GM18499 (cell line): ENCODE measurements around the gene IGSF3.
"Not testable (repeated sequence)": the region's sequence is repeated elsewhere in the genome, so short reads cannot be mapped to it uniquely, and the experiment has no call there.

Source experiments
- ATAC-seq: cut with Tn5 transposase; IDR thresholded peaks from one replicate; pipeline ENCODE4 v1.9.1; 2021; ENCODE audit warnings: moderate number of reproducible peaks; ENCODE audit not compliant: insufficient read depth, unreplicated experiment

IGSF3 gene

DNA sequence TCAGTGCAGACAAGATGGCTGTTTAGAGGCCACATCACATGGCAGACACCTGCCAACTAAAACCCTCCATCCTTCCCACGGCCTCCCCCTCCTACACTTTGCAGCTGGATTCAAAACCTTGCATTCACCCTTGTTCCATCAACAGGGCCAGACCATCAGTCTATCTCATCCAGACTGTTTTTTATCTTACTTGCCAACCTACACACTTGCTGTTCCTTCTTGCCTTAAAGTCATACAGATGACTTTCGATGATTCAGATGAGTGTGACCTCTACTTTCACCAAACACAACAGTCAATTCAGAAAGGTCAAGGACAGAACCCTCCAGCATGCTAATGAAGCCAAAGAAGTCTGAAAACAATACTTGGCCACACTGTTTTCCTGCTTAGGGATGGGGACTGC lies 29.9 kb downstream of the IGSF3 start:
- not testable (repeated sequence) for ATAC-seq

DNA sequence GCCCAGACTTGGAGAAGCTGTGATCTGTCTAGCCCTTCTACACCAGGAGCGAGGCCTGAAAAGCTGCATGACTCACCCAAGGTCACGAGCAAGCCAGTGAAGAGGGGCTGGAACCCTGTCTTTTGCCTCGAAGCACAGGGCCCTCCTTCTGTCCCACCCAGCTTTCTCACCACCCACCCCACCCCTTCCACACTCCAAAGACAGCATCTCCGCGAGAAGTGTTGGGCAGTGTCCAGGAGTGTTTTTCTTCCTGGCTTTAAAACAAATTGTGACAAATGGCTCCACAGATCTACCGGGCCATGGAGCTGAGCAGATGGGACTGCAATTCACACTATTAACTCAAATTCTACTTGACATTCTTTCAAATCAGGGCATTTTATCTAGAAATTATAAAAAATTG lies 30.9 kb downstream of the IGSF3 start:
- ATAC-seq = not testable (repeated sequence)

DNA sequence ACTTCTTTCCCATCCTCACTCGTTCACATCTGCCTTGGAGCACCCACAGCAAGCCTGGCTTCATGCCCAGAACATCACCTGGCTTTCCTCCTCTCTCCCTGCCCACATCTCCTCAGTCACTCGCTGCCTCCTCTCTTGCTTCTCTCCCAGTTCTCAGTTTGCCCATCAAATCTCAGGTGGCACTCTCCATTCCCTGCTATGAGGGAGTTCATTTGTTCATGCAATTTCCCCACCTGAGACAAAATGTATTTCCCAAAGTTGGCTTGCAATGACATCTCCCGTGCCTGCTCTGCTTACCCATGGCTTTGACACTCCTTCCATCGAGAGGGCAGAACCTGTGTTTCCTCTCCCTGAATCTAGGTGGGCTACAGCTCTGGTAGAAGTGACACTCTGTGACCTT lies 33.1 kb downstream of the IGSF3 start:
- not testable (repeated sequence) for ATAC-seq

DNA sequence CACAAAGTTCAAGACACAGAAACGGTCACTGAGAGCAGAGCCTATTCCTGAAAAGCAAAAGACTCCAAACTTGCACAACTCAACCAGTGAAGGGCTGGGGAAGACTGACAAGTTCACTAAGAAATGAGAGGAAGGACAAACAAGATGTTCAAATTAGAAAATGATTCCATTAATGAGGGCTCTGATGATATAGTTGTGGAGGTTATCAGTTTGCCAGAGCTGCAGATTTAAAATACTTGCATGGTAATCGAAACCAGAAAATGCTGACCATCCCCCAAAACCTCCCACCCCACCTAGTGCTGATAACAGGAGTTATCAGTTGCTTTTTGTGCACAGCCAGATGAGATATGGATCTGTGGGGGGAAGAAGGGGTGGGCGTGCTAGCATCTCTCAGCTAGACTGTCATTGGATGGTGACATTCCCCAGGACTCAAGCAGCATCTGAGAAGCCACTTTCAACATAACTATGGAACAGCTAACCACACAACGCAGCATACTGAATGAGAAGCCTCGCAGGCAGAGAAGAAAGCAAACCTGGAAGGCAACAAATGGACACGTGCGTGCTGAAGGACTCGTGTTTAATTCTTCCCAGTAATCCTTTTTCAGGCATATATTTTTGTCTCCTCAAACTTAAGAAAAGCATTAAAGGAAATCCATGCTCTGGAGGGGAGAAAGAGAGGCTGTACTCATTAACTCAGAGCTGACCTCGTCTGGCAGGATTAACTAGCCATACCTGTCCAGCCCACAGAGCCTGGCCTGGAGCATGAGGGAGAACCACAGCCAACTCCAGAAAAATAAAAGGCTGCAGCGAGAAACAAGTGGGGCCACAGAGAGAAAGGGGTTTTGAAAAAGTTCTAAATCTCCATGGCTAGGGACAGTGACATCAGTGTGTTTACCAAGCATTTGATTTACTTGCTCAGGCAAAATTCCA lies 35.3 kb downstream of the IGSF3 start:
- ATAC-seq = not testable (repeated sequence)

GRCh38 chr1:116631554-116631953 lies 36.0 kb downstream of the IGSF3 start:
- ATAC-seq = not testable (repeated sequence)

- not testable (repeated sequence) for ATAC-seq
Measured at GRCh38 chr1:116630057-116630456, 37.5 kb downstream of the IGSF3 start.

GRCh38 chr1:116629441-116629840 lies 38.1 kb downstream of the IGSF3 start:
- not testable (repeated sequence) for ATAC-seq

- no peak for ATAC-seq
Measured at GRCh38 chr1:116628448-116628847, 39.1 kb downstream of the IGSF3 start.

DNA sequence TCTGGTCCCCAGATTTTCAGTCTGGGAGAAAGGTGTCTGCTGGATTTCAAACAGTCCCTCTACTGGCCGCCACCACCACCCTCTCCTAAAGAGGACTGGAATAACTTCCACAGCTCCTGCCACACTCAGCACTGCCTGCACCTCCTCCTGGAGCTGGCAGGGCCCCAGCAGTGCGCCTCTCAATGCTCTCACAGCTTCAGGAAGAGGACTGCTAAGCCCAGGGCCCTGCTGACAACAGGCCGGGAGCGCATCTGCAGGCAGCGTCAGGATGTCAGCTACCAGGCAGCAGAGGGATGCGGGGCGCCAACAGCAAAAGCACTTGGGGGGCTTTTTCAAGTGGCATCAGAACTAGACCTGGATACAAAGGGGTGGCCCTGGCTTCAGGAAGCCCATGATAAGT lies 40.2 kb downstream of the IGSF3 start:
- ATAC-seq = not testable (repeated sequence)

DNA sequence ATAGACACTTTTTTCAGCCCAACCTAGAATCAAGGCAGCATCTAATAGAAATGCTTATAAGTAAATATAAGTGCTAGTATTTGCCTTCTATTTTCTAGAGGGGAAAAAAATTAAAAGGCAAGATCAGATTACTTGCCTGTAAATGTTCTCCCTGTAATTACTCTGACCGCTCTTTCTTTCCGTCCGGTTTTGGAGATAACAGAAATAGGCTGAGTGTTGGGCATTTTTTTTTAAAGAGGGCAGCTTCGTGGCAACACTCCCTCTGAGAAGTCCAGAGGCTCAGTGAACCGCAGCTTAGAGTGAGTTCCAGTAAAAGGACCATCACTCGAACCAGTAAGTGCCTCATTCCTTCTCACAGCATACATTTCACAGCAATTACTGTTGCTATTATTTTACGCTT lies 40.6 kb downstream of the IGSF3 start:
- ATAC-seq = not testable (repeated sequence)

DNA sequence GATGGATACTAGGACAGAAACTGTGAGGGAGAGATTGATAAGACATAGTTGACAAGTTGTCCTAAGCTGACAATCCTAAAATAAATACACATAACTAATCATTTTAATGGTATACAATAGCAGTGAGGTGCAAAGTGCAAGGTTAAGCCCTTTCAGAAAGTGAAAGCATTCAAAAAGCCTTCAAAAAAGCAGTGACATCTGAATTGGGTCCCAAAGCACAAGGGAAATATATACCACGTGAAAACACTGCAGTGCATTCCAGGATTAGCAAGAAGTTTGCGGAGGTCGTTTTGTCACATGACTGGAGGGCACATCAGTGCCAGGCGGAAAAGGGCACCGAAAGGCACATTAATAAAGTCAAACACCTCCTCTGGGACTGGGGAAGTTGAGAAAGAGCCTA lies 42.4 kb downstream of the IGSF3 start:
- not testable (repeated sequence) for ATAC-seq

DNA sequence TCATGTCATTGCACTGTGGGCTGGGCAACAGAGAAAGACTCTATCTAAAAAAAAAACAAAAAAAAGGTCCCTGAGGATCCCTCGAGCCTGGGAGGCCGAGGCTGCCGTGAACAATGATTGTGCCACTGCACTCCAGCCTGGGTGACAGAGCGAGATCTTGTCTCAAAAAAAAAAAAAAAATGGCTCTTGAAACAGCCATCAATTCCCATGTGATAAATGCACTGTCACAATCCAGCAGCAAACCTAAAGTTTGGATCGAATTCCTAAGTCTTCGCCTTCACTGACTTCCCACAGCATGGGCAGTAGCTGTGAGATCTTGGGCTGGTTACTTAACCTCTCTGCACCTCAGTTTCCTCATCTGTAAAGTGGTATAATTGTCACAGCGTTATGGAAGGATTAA lies 43.5 kb downstream of the IGSF3 start:
- no peak for ATAC-seq

DNA sequence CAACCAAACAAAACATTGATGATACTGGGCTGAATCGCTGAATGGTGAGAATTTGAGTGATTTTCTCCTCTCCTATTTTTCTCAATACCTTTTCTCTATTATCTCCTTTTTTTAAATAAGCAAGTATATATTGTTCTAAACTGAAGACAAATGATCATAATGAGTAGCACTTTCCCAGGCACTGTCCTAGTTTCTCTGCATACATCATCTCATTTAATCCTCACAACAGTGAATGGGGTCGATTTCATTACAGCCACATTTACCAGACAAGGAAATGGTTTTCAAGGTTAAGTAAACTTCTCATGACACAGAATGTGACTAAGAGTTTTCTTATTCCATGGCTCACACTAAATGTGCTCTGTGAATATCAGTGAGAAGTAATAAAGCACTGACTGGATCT lies 45.0 kb downstream of the IGSF3 start:
- ATAC-seq = not testable (repeated sequence)

DNA sequence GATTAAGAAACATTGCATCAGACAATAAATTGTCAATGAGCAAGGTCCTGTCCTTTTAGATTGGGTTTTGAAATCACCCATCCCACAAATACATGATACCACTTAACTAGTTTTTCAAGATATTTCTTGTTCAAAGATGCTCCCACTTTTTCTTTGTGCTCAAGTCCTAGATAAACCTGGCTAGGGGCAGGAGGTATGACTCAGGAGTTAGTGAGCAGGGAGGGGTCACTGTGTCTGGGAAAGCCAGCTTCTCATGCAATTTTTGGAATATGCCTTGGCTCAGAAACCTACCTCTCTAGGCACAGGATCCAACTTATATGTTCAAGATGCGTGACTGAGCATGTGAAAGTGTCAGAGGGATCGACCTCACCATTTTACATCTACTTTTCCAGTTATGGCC lies 45.8 kb downstream of the IGSF3 start:
- not testable (repeated sequence) for ATAC-seq

GRCh38 chr1:116620392-116620791 lies 47.1 kb downstream of the IGSF3 start:
- not testable (repeated sequence) for ATAC-seq

- ATAC-seq = not testable (repeated sequence)
Measured at GRCh38 chr1:116619106-116619505, 48.4 kb downstream of the IGSF3 start.

DNA sequence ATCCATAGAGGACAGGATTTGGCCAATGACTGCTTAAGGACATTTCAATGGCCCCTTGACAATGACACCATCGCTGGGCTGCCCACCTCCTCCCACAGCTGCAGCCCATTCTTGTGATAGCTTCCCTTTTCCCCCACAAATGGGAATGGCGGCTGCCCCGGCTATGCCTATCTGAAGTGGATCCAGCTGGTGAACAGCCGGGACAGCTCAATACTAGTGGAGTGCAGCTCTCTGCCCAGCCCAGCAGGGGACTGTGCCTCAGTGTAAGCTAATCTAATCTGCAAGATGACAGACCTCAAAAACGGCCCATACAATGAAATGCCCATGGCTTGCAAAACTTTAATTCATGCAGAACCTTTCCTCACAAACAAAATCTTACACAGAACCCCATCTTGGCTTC lies 49.7 kb downstream of the IGSF3 start:
- ATAC-seq = not testable (repeated sequence)

DNA sequence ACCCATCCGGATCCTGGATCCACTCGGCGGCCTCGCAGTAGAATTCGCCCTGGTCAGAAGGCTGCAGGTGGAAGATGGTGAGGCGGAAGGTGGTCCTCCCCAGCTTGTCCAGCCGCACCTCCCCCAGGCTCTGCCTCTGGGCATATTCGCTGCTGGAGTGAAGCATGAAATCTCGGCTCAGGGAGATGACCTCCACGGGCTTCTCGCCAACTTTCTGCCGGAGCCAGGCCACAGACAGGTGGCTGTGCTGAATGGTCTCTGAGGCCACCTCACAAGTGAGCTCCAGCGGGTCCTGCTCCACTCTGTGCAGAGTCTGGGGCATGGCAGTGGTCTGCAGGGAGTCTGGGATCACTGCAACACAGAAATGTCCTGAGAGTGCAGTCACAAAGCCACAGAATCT lies 53.7 kb downstream of the IGSF3 start:
- ATAC-seq = not testable (repeated sequence)

DNA sequence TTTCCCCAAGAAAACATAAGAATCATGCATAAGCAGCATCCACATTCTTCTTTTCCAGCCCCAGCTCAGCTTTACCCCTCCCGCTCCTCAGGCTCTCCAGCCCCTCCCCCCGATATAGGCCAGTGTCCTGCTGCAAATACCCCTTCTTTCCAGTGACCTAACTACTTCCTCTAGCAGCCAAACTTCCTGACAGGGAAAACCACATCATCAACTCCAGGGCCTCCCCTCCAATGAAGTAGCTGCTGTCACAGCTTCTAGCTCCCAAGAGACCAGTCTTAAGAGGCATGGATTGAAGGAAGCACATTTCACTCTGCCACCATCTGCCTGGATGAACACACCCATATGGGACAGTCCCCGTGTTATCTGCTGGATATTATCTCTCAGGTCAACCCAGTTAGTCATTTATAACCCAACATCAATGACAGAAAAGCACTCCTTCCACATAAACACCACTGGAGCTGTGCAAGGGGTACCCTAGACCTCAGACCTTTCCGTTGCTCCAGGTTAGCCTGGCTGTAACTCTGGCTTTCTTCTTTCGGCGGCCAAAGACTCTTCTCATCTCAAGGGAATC lies 57.6 kb downstream of the IGSF3 start:
- not testable (repeated sequence) for ATAC-seq

DNA sequence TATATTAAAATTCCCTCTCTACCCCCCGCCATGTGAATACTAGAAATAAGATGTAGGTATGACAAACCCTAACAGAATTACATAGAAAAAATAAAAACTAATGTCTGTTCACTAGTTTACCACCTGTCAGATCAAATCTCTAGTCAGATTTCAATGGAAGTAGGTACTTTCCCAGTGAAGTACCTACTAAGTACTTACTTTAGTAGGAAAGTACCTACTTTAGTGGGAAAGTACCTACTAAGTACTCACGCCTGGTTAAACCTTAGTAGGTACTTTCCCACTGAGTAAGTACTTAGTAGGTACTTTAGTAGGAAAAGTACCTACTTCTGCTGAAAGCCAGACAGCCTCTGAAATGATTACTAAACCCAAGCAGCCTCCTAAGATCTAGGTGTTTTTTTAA lies 58.7 kb downstream of the IGSF3 start:
- ATAC-seq = not testable (repeated sequence)

- ATAC-seq = not testable (repeated sequence)
Measured at GRCh38 chr1:116608151-116608550, 59.4 kb downstream of the IGSF3 start.
